Ishikawa (cell line): ENCODE measurements around the gene ALOX5.

Source experiments
- CEBPB ChIP-seq: IDR thresholded peaks from 2 replicates; pipeline ENCODE4 v1.6.1; 2012
- CREB1 ChIP-seq: IDR thresholded peaks from 2 replicates; pipeline ENCODE4 v1.6.1; 2012; ENCODE audit warnings: low read depth
- EGR1 ChIP-seq: IDR thresholded peaks from 2 replicates; pipeline ENCODE4 v1.6.1; 2012
- EP300 ChIP-seq: IDR thresholded peaks from 2 replicates; pipeline ENCODE4 v1.6.1; 2012; ENCODE audit warnings: borderline replicate concordance
- FOXM1 ChIP-seq: IDR thresholded peaks from 2 replicates; pipeline ENCODE4 v1.6.1; 2012; ENCODE audit warnings: low read depth, borderline replicate concordance
- MAX ChIP-seq: IDR thresholded peaks from 2 replicates; pipeline ENCODE4 v1.6.1; 2012
- NFIC ChIP-seq: IDR thresholded peaks from 2 replicates; pipeline ENCODE4 v1.6.1; 2012
- RAD21 ChIP-seq: IDR thresholded peaks from 2 replicates; pipeline ENCODE4 v1.6.1; 2012; ENCODE audit warnings: low read depth
- REST ChIP-seq: IDR thresholded peaks from 2 replicates; pipeline ENCODE4 v1.6.1; 2012; ENCODE audit warnings: low read depth, mild to moderate bottlenecking
- TAF1 ChIP-seq: IDR thresholded peaks from 2 replicates; pipeline ENCODE4 v1.6.1; 2012; ENCODE audit warnings: low read depth, mild to moderate bottlenecking
- TCF12 ChIP-seq: IDR thresholded peaks from 2 replicates; pipeline ENCODE4 v1.6.1; 2012; ENCODE audit warnings: low read depth
- TEAD4 ChIP-seq: IDR thresholded peaks from 2 replicates; pipeline ENCODE4 v1.6.1; 2012
- USF1 ChIP-seq: IDR thresholded peaks from 2 replicates; pipeline ENCODE4 v1.6.1; 2012
- YY1 ChIP-seq: IDR thresholded peaks from 2 replicates; pipeline ENCODE4 v1.6.1; 2012; ENCODE audit warnings: low read depth
- ZBTB7A ChIP-seq: IDR thresholded peaks from 2 replicates; pipeline ENCODE4 v1.6.1; 2012; ENCODE audit warnings: low read depth

The ALOX5 gene

GRCh38 chr10:45427262-45427969 is 53.4 kb downstream of the ALOX5 start:
- no peak for TF ChIP-seq MAX
- TF ChIP-seq CEBPB: no peak
- TF ChIP-seq YY1: no peak
- no peak for TF ChIP-seq USF1
- TF ChIP-seq CREB1: no peak
- TF ChIP-seq NFIC: no peak
- TF ChIP-seq TAF1: no peak
- no peak for TF ChIP-seq TEAD4
- TF ChIP-seq RAD21: no peak
- no peak for TF ChIP-seq FOXM1

GRCh38 chr10:45427970-45428366 is 54.0 kb downstream of the ALOX5 start:
- TF ChIP-seq FOXM1 (no peak), YY1 (no peak), NFIC (no peak), TEAD4 (no peak), RAD21 (no peak), ZBTB7A (no peak), USF1 (no peak), TCF12 (no peak), REST (no peak), TAF1 (no peak), MAX (no peak)

GRCh38 chr10:45428611-45429510 is 54.8 kb downstream of the ALOX5 start:
- TF ChIP-seq YY1: no peak
- no peak for TF ChIP-seq NFIC
- no peak for TF ChIP-seq MAX
- no peak for TF ChIP-seq EGR1
- no peak for TF ChIP-seq TEAD4
- no peak for TF ChIP-seq RAD21
- no peak for TF ChIP-seq TCF12
- no peak for TF ChIP-seq TAF1
- TF ChIP-seq USF1: no peak

GRCh38 chr10:45429790-45430189 is 55.8 kb downstream of the ALOX5 start:
- TF ChIP-seq RAD21: no peak
- no peak for TF ChIP-seq USF1

GRCh38 chr10:45432113-45432512 is 58.1 kb downstream of the ALOX5 start:
- TF ChIP-seq RAD21: no peak
- no peak for TF ChIP-seq NFIC
- no peak for TF ChIP-seq MAX
- no peak for TF ChIP-seq ZBTB7A
- no peak for TF ChIP-seq FOXM1
- no peak for TF ChIP-seq USF1
- TF ChIP-seq YY1: no peak
- TF ChIP-seq TCF12: no peak
- no peak for TF ChIP-seq EP300
